HepG2 (cell line): ENCODE measurements around the gene TEX14. TPM values are rescaled to one million over a fixed set of nuclear protein-coding genes. Genes with fewer than 3 reads are reported as not detected.

Experiments
- ADNP ChIP-seq: sonication (generic); formaldehyde crosslinking; IDR thresholded peaks from 2 replicates; pipeline ENCODE4 v1.4.0; 2020; ENCODE audit warnings: missing genetic modification reagents
- CHD4 ChIP-seq: fragments of 200-600 bp; sonication (generic); IDR thresholded peaks from 2 replicates; pipeline ENCODE4 v1.7.0; 2017; ENCODE audit warnings: mild to moderate bottlenecking, low read length, borderline replicate concordance
- CREB1 ChIP-seq, 2 experiments: fragments of 450-650 bp in 1 of 2; IDR thresholded peaks; 2 replicates each; pipeline ENCODE4 v1.6.1; 2016 to 2017; ENCODE audit warnings: control low read depth in 1 of 2, mild to moderate bottlenecking in 1 of 2, missing compliant biosample characterization in 1 of 2, missing genetic modification characterization in 1 of 2
- EEA1 ChIP-seq: sonication (generic); formaldehyde crosslinking; IDR thresholded peaks from 2 replicates; pipeline ENCODE4 v1.5.1; 2020; ENCODE audit warnings: mild to moderate bottlenecking, missing genetic modification reagents, borderline replicate concordance
- HCFC1 ChIP-seq: fragments of 150-350 bp; IDR thresholded peaks from 2 replicates; pipeline ENCODE4 v1.6.1; 2014; ENCODE audit warnings: low read depth, low read length
- HNF4G ChIP-seq, 2 experiments: sonication (generic) in 1 of 2; formaldehyde crosslinking in 1 of 2; IDR thresholded peaks; 2 replicates each; pipeline versions ENCODE4 v1.4.0 to v1.6.1; 2011 to 2020; ENCODE audit warnings: borderline replicate concordance in 2 of 2, low read depth in 2 of 2, mild to moderate bottlenecking in 2 of 2, low read length in 1 of 2, missing genetic modification reagents in 1 of 2, moderate library complexity in 1 of 2
- IRX3 ChIP-seq: sonication (generic); formaldehyde crosslinking; IDR thresholded peaks from 2 replicates; pipeline ENCODE4 v1.8.1; 2023; ENCODE audit warnings: mild to moderate bottlenecking, low read depth, missing genetic modification reagents, borderline replicate concordance
- KLF9 ChIP-seq: IDR thresholded peaks from 2 replicates; pipeline ENCODE4 v1.6.1; 2016; ENCODE audit warnings: low read depth
- MAZ ChIP-seq, 2 experiments: sonication (generic) in 1 of 2; formaldehyde crosslinking in 1 of 2; IDR thresholded peaks; 2 replicates each; pipeline versions ENCODE4 v1.5.0 to v1.6.1; 2012 to 2020; ENCODE audit warnings: low read depth in 2 of 2, mild to moderate bottlenecking in 2 of 2, borderline replicate concordance in 1 of 2, improper control_type of control experiment in 1 of 2, low read length in 1 of 2, missing genetic modification reagents in 1 of 2, moderate library complexity in 1 of 2
- PCBP1 ChIP-seq: fragments of 200-400 bp; formaldehyde crosslinking; IDR thresholded peaks from 2 replicates; pipeline ENCODE4 v1.6.1; 2017; ENCODE audit warnings: mild to moderate bottlenecking, low read depth, low read length, borderline replicate concordance
- PCBP2 ChIP-seq: fragments of 200-400 bp; formaldehyde crosslinking; optimal IDR thresholded peaks from 2 replicates; pipeline ENCODE3; 2018; ENCODE audit warnings: low read length, low read depth; ENCODE audit not compliant: poor library complexity, severe bottlenecking
- PHF8 ChIP-seq: sonication (generic); formaldehyde crosslinking; IDR thresholded peaks from 2 replicates; pipeline ENCODE4 v1.5.0; 2020; ENCODE audit warnings: missing genetic modification reagents
- SAFB2 ChIP-seq: sonication (generic); formaldehyde crosslinking; IDR thresholded peaks from 2 replicates; pipeline ENCODE4 v1.5.1; 2020; ENCODE audit warnings: missing genetic modification reagents, low read depth, mild to moderate bottlenecking, borderline replicate concordance
- ZFP82 ChIP-seq: sonication (generic); formaldehyde crosslinking; IDR thresholded peaks from 2 replicates; pipeline ENCODE4 v1.5.1; 2020; ENCODE audit warnings: mild to moderate bottlenecking, missing genetic modification reagents, borderline replicate concordance
- ZNF121 ChIP-seq: sonication (generic); formaldehyde crosslinking; IDR thresholded peaks from 2 replicates; pipeline ENCODE4 v1.5.0; 2020; ENCODE audit warnings: mild to moderate bottlenecking, missing genetic modification reagents
- ZNF160 ChIP-seq: sonication (generic); formaldehyde crosslinking; IDR thresholded peaks from 2 replicates; pipeline ENCODE4 v1.8.0; 2022; ENCODE audit warnings: mild to moderate bottlenecking, inconsistent platforms, missing genetic modification reagents
- ZNF17 ChIP-seq: sonication (generic); formaldehyde crosslinking; IDR thresholded peaks from 2 replicates; pipeline ENCODE4 v1.5.0; 2020; ENCODE audit warnings: mild to moderate bottlenecking, missing genetic modification reagents
- ZNF382 ChIP-seq: sonication (generic); formaldehyde crosslinking; IDR thresholded peaks from 2 replicates; pipeline ENCODE4 v1.5.0; 2020; ENCODE audit warnings: missing genetic modification reagents, mild to moderate bottlenecking, borderline replicate concordance
- ZNF550 ChIP-seq: sonication (generic); formaldehyde crosslinking; IDR thresholded peaks from 2 replicates; pipeline ENCODE4 v1.4.0; 2020; ENCODE audit warnings: mild to moderate bottlenecking, missing genetic modification reagents, borderline replicate concordance
- ZNF607 ChIP-seq: sonication (generic); formaldehyde crosslinking; IDR thresholded peaks from 2 replicates; pipeline ENCODE4 v1.5.1; 2020; ENCODE audit warnings: missing genetic modification reagents, mild to moderate bottlenecking, borderline replicate concordance
- polyA plus RNA-seq, 8 experiments: library from polyadenylated mRNA; depleted of rRNA in 3 of 8; stranded (reverse) in 7 of 8; unstranded in 1 of 8; fragments of >200 nt; fragmentation: Illumina TruSeq in 4 of 8; extraction: Trizol in 4 of 8; gene quantifications; 2 replicates each; pipeline versions ENCODE4 v1.2.1 to v1.2.3, GENCODE V29; 2011 to 2016; ENCODE audit warnings: low read depth in 4 of 8, missing spikeins in 1 of 8, mixed read lengths in 1 of 8; ENCODE audit not compliant: insufficient read depth in 1 of 8
- total RNA-seq, 5 experiments: library from RNA; depleted of rRNA; stranded (reverse); fragments of >200 nt; fragmentation: Illumina TruSeq; extraction: Trizol; gene quantifications; 2 replicates each; pipeline ENCODE4 v1.2.3, GENCODE V29; 2016; ENCODE audit warnings: low read depth in 1 of 5
- TF ChIP-seq, protein P1 (sequence below): sonication (generic); formaldehyde crosslinking; conservative IDR thresholded peaks from 2 replicates; pipeline ENCODE4 v1.4.0; 2020; ENCODE audit warnings: missing genetic modification reagents
- TF ChIP-seq, protein P2 (sequence below): sonication (generic); formaldehyde crosslinking; IDR thresholded peaks from 2 replicates; pipeline ENCODE4 v1.4.0; 2020; ENCODE audit warnings: missing genetic modification reagents
- TF ChIP-seq, protein P3 (sequence below): sonication (generic); formaldehyde crosslinking; IDR thresholded peaks from 2 replicates; pipeline ENCODE4 v1.4.0; 2020; ENCODE audit warnings: missing genetic modification reagents

Gene TEX14
- total and polyA plus RNA-seq, 2 of the 13 experiments (the other 11 are each of a cell fraction or from before 2014, with no cell fraction given), result 0.04 to 0.07 TPM

DNA sequence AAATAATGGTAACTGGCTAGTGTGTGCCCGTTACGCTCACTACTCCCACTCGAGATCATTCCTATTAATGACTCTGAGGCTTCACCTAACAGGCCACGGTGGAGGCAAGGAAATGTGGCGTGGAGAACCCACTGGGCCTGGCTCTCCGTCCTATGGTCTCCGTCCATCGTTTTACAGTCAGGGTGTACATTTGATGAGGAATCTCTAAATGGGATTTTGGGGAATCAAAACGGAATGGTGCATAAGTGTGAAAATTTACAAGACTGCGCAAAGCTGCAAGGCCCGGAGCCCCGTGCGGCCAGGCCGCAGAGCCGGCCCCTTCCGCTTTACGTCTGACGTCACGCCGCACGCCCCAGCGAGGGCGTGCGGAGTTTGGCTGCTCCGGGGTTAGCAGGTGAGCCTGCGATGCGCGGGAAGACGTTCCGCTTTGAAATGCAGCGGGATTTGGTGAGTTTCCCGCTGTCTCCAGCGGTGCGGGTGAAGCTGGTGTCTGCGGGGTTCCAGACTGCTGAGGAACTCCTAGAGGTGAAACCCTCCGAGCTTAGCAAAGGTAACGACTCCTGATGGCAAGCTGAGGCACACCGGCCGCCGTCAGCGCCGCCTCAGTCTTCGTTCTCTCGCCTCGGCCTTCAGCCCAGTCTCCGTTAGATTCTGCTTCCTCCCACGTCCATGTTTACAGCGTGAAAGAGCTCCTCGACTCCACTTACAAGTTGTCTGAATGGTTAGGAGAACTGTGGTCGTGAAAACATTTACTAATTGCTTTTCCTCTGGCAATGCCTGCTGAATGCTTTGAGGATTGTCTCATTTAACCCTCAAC is 602 bp upstream of the TEX14 start, which contains the start of gene RAD51C (continued):
- no peak for TF ChIP-seq PCBP2
- no peak for TF ChIP-seq ZNF382 (CRISPR knock-in tag)
- no peak; the same call in 1 of the 2 replicates for TF ChIP-seq CHD4
- TF ChIP-seq ADNP (CRISPR knock-in tag), result no peak
- TF ChIP-seq EEA1 (CRISPR knock-in tag), result peak; percentile 66; the same call in 1 of the 2 replicates
- TF ChIP-seq, protein P1, sequence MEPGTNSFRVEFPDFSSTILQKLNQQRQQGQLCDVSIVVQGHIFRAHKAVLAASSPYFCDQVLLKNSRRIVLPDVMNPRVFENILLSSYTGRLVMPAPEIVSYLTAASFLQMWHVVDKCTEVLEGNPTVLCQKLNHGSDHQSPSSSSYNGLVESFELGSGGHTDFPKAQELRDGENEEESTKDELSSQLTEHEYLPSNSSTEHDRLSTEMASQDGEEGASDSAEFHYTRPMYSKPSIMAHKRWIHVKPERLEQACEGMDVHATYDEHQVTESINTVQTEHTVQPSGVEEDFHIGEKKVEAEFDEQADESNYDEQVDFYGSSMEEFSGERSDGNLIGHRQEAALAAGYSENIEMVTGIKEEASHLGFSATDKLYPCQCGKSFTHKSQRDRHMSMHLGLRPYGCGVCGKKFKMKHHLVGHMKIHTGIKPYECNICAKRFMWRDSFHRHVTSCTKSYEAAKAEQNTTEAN, result peak; percentile 94
- peak; percentile 86; the same call in 1 of the 2 replicates for TF ChIP-seq ZNF160 (CRISPR knock-in tag)
- peak; percentile 95 for TF ChIP-seq PHF8 (CRISPR knock-in tag)
- TF ChIP-seq MAZ (IDR thresholded peaks at IDR 0.05; ENCODE audit: borderline replicate concordance, low read depth, low read length), result peak; percentile 72
- no peak for TF ChIP-seq MAZ (CRISPR knock-in tag; IDR thresholded peaks at IDR 0.05; ENCODE audit: low read depth)
- TF ChIP-seq, protein P2, sequence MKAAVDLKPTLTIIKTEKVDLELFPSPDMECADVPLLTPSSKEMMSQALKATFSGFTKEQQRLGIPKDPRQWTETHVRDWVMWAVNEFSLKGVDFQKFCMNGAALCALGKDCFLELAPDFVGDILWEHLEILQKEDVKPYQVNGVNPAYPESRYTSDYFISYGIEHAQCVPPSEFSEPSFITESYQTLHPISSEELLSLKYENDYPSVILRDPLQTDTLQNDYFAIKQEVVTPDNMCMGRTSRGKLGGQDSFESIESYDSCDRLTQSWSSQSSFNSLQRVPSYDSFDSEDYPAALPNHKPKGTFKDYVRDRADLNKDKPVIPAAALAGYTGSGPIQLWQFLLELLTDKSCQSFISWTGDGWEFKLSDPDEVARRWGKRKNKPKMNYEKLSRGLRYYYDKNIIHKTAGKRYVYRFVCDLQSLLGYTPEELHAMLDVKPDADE (CRISPR knock-in tag), result peak; percentile 88; the same call in 1 of the 2 replicates
- 0 out of 2 replicates have a peak, but pooled peaks have one; percentile 77 for TF ChIP-seq PCBP1
- TF ChIP-seq CREB1 (IDR thresholded peaks at IDR 0.05), result peak; percentile 99
- TF ChIP-seq CREB1 (CRISPR knock-in tag; IDR thresholded peaks at IDR 0.05), result peak; percentile 98
- no peak; the same call in 1 of the 2 replicates for TF ChIP-seq ZNF17 (CRISPR knock-in tag)
- no peak for TF ChIP-seq ZNF121 (CRISPR knock-in tag)
- TF ChIP-seq HNF4G (IDR thresholded peaks at IDR 0.05; ENCODE audit: borderline replicate concordance, low read depth, low read length), result no peak
- peak; percentile 64 for TF ChIP-seq HNF4G (CRISPR knock-in tag; IDR thresholded peaks at IDR 0.05; ENCODE audit: borderline replicate concordance, low read depth)
- TF ChIP-seq, protein P3, sequence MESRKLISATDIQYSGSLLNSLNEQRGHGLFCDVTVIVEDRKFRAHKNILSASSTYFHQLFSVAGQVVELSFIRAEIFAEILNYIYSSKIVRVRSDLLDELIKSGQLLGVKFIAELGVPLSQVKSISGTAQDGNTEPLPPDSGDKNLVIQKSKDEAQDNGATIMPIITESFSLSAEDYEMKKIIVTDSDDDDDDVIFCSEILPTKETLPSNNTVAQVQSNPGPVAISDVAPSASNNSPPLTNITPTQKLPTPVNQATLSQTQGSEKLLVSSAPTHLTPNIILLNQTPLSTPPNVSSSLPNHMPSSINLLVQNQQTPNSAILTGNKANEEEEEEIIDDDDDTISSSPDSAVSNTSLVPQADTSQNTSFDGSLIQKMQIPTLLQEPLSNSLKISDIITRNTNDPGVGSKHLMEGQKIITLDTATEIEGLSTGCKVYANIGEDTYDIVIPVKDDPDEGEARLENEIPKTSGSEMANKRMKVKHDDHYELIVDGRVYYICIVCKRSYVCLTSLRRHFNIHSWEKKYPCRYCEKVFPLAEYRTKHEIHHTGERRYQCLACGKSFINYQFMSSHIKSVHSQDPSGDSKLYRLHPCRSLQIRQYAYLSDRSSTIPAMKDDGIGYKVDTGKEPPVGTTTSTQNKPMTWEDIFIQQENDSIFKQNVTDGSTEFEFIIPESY, result peak; percentile 58
- peak; percentile 95 for TF ChIP-seq KLF9 (CRISPR knock-in tag)
- TF ChIP-seq ZNF550 (CRISPR knock-in tag), result peak; percentile 88; the same call in 1 of the 2 replicates
- TF ChIP-seq IRX3 (CRISPR knock-in tag), result peak; percentile 93
- no peak; the same call in 1 of the 2 replicates for TF ChIP-seq SAFB2 (CRISPR knock-in tag)
- no peak for TF ChIP-seq HCFC1
- 0 out of 2 replicates have a peak, but pooled peaks have one; percentile 29 for TF ChIP-seq ZFP82 (CRISPR knock-in tag)
- peak; percentile 99; the same call in 1 of the 2 replicates for TF ChIP-seq ZNF607 (CRISPR knock-in tag)
